Urinary bladder (tissue), 4 donors: ENCODE measurements around the gene DYDC1. TPM values are rescaled to one million over a fixed set of nuclear protein-coding genes. Genes with fewer than 3 reads are reported as not detected.

Experiments used
- DNase-seq: peaks from one replicate; pipeline ENCODE4 v3.0.0-alpha.2; 2015; ENCODE audit errors: extremely low spot score
- H3K27ac ChIP-seq: one replicate; pipeline ENCODE4 v1.5.1; 2013; ENCODE audit warnings: low read depth, mild to moderate bottlenecking, moderate library complexity
- H3K36me3 ChIP-seq: one replicate; pipeline ENCODE4 v1.6.1; 2013; ENCODE audit warnings: mild to moderate bottlenecking, moderate library complexity; ENCODE audit not compliant: insufficient read depth
- H3K4me1 ChIP-seq: one replicate; pipeline ENCODE4 v1.6.1; 2013; ENCODE audit warnings: mild to moderate bottlenecking, moderate library complexity; ENCODE audit not compliant: insufficient read depth
- H3K4me3 ChIP-seq: one replicate; pipeline ENCODE4 v1.5.1; 2013; ENCODE audit warnings: low read depth, low read length
- WGBS: extraction: QIAGEN DNeasy Blood & Tissue Kit; methylation state at CpG from one replicate; pipeline ENCODE4 v1.1.7; 2013; 5-methylcytosine and 5-hydroxymethylcytosine counted together
- polyA plus RNA-seq: library from polyadenylated mRNA; stranded (reverse); fragments of 200-250 nt; gene quantifications from one replicate; pipeline ENCODE4 v1.2.3, GENCODE V29; 2013
- total RNA-seq: library from RNA; depleted of rRNA; stranded (reverse); fragments of >200 nt; gene quantifications from one replicate; pipeline ENCODE4 v1.2.3, GENCODE V29; 2014
- donor health status: healthy with polysubstance abuse.
- donor health status: healthy.

DYDC1 gene
- total RNA-seq, result not detected
- polyA plus RNA-seq, result not detected

GRCh38 chr10:80356563-80356988 lies at the start of gene DYDC1, which contains the start of gene DYDC2:
TSS of gene DYDC1 (minus strand) at chr10:80356755. CDS start at chr10:80352601, 4,154 bp downstream.
TSS of gene DYDC2 (plus strand) at chr10:80356781. CDS start at chr10:80362444, 5,663 bp downstream.
- DNase-seq, result peak; percentile 13
- Histone ChIP-seq H3K36me3 (no peaks in the 10 kb centered on the region), H3K4me1 (no peaks in the 10 kb centered on the region), H3K4me3 (peak within 1 kb of the TSS; percentile 46), H3K27ac (no peak within 1 kb of the TSS)
- 2% methylated on average over 43 of the region's 43 CpGs for WGBS

GRCh38 chr10:80406204-80406603 lies 49.6 kb upstream of the DYDC1 start:
- no peaks in the 10 kb centered on the region for H3K36me3 ChIP-seq
- WGBS, result 62% methylated on average over 4 of the region's 4 CpGs
- H3K4me1 ChIP-seq, result no peaks in the 10 kb centered on the region
- no peak overlapping the region for H3K27ac ChIP-seq
- H3K4me3 ChIP-seq, result no peak overlapping the region
- DNase-seq, result no peak

DNA sequence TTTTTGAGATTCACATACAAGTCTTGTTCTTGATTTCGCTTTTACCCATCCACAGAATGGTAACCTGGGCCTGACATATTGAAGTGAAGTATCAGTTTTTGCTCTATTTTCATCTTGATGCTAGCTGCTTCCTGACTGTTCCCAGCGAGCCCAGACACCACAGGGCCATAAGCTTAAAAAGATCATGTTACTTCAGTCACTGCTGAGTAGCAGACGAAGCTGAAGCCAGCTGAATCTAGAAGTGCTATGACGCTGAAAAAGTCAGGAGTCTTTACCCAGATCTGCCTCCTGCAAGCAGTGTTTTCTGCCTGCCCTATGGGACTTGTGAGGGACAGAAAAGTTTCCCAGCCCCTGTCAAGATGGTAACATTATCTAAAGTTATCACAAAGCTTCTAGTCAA lies 49.1 kb upstream of the DYDC1 start:
- no peak overlapping the region for H3K27ac ChIP-seq
- no peaks in the 10 kb centered on the region for H3K36me3 ChIP-seq
- H3K4me3 ChIP-seq, result no peak overlapping the region
- no peaks in the 10 kb centered on the region for H3K4me1 ChIP-seq
- 67% methylated on average over 4 of the region's 4 CpGs for WGBS
- DNase-seq, result no peak

DNA sequence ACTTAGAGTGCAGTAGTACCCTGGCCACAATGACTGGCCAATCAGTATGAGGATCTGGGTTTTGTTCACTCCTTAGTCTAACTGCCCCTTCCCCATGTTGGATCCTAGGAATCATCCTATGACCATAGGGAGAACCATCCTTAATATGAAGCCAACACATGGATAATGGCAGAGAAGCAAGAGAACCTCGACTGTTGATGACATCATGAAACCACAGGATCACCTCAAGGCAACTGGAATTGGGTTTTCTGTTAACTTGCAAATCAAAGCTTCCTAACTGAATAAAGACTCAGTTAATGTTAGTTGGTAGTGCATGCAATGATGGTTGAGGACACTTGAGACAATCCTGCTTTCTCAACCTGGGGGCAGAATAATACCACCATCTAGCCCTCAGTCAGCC lies 48.5 kb upstream of the DYDC1 start:
- no peak for DNase-seq
- Histone ChIP-seq H3K27ac (no peak overlapping the region), H3K4me3 (no peak overlapping the region), H3K4me1 (no peaks in the 10 kb centered on the region), H3K36me3 (no peaks in the 10 kb centered on the region)
- 84% methylated on average over 1 of the region's 1 CpG for WGBS

DNA sequence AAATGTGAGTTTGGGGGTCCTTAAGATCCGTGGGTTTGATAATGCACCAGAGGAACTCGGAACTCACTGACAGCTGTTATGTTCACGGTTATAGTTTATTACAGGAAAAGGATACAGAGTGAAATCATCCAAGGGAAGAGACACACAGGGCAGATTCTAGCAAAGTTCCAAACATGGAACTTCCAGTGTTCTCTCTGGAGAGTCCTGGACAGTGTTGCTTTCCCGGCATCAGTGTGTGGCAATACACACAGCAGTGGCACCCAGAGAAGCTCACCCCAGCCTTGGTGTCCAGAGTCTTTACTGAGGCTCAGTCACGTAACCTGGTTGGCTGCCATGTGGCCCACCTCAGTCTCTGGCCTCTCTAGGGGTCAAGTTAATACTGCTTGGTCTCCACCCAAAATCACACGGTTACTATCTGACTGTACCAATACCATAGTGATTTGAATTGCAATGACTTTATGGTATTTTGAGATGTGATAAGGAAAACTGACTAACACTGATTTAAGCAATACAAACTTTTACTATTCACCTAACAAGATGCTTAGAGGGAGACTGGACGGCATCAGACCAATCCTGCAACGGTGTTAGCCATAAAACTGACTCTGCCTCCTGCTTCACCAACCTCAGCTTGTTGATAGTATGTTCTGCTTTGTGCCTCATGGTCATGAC lies 43.7 kb upstream of the DYDC1 start:
- Histone ChIP-seq H3K4me3 (no peak overlapping the region), H3K27ac (no peak overlapping the region), H3K4me1 (no peaks in the 10 kb centered on the region), H3K36me3 (no peaks in the 10 kb centered on the region)
- DNase-seq, result no peak
- WGBS, result 57% methylated on average over 8 of the region's 8 CpGs

DNA sequence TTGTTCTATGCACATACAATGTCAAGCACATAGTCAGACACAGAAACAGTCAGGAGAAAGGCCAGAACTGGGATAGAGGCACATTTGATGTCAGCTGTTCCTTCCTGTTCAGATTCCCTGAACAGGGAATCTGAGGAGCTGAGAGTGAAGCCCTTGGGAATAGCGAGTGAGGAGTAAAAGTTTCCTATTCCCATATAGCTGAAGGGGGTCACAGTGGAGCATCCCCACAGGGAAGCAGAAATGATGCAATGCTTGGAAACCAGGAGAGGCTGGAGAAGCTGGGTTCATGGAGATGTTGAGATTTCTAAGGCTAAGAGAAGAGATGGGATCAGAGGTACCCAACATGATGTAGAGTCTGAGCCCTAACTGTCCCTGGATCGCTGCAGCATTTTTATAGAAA lies 40.5 kb upstream of the DYDC1 start:
- no peak for DNase-seq
- Histone ChIP-seq H3K4me1 (no peaks in the 10 kb centered on the region), H3K27ac (no peak overlapping the region), H3K4me3 (no peak overlapping the region), H3K36me3 (no peaks in the 10 kb centered on the region)
- WGBS, result 87% methylated on average over 2 of the region's 2 CpGs

DNA sequence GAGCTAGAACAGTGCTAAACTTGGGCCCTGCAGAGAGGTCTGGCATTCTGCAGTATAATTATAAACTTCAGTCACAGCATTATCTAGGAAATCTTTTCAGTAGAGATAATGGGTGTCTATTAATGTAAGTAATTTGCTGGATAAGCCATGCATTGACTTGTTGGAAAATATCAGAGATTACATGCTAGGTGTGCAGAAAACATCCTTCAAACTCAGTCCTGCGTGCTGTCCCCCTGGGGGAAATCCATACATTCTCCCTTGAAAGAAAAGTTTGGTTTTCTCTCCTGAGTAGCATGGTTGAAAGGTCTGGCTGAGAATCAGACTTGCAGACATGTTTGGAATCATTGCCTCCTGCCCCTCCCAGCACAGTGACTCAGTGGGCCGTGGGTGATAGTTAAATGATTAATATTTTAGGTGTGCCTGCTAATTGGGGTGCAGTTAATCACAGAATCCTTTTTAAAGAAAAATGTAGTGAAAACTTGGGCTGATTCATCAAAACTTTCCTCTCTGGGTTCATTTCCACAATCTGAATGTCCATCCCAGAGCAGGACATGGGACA lies 37.9 kb upstream of the DYDC1 start:
- no peaks in the 10 kb centered on the region for H3K4me1 ChIP-seq
- DNase-seq, result no peak
- 67% methylated on average over 2 of the region's 2 CpGs for WGBS
- H3K4me3 ChIP-seq, result no peak overlapping the region
- no peaks in the 10 kb centered on the region for H3K36me3 ChIP-seq
- H3K27ac ChIP-seq, result no peak overlapping the region

- Histone ChIP-seq H3K36me3 (no peaks in the 10 kb centered on the region), H3K4me1 (no peaks in the 10 kb centered on the region), H3K4me3 (no peak overlapping the region), H3K27ac (no peak overlapping the region)
- 87% methylated on average over 6 of the region's 6 CpGs for WGBS
- no peak for DNase-seq
Observed at GRCh38 chr10:80392250-80392649, 35.7 kb upstream of the DYDC1 start.

DNA sequence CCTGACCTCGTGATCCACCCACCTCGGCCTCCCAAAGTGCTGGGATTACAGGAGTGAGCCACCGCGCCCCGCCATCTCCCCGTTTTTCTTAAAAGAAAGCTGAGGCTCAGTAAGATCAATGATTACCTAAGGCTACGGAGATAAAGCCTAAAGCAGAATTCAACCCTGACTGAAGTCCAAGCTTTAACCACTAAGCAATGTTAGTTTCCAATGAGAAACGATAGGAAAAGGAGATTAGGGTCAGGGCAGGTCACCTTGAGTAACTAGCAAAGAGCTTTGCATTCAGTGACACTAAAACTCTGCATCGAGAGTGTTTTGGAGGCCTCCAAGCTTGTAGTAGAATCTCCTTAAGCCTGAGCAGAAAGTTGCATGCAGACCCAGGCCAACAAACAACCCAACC lies 34.2 kb upstream of the DYDC1 start:
- Histone ChIP-seq H3K27ac (no peak overlapping the region), H3K4me3 (no peak overlapping the region), H3K36me3 (no peaks in the 10 kb centered on the region), H3K4me1 (no peaks in the 10 kb centered on the region)
- WGBS, result 83% methylated on average over 9 of the region's 9 CpGs
- no peak for DNase-seq

GRCh38 chr10:80382989-80383388 lies 26.4 kb upstream of the DYDC1 start:
- H3K4me3 ChIP-seq, result no peak overlapping the region
- H3K36me3 ChIP-seq, result no peaks in the 10 kb centered on the region
- DNase-seq, result no peak
- 25% methylated on average over 4 of the region's 4 CpGs for WGBS
- H3K4me1 ChIP-seq, result no peaks in the 10 kb centered on the region
- H3K27ac ChIP-seq, result no peak overlapping the region

DNA sequence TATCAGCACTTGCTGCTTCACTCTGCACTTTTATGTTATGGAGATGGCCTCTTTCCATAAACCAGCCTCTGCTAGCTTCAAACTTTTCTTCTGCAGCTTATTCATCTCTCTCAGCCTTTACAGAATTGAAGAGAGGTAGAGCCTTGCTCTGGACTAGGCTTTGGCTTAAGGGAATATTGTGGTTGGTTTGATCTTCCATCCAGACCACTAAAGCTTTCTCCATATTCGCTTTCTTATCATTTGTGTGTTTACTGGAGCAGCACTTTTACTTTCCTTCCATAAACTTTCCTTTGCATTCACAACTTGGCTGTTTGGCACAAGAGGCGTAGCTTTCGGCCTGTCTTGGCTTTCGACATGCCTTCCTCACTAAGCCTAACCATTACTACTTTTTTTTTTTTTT lies 23.6 kb upstream of the DYDC1 start:
- Histone ChIP-seq H3K4me1 (no peaks in the 10 kb centered on the region), H3K4me3 (no peak overlapping the region), H3K36me3 (no peaks in the 10 kb centered on the region), H3K27ac (no peak overlapping the region)
- DNase-seq, result no peak
- WGBS, result 46% methylated on average over 4 of the region's 4 CpGs

DNA sequence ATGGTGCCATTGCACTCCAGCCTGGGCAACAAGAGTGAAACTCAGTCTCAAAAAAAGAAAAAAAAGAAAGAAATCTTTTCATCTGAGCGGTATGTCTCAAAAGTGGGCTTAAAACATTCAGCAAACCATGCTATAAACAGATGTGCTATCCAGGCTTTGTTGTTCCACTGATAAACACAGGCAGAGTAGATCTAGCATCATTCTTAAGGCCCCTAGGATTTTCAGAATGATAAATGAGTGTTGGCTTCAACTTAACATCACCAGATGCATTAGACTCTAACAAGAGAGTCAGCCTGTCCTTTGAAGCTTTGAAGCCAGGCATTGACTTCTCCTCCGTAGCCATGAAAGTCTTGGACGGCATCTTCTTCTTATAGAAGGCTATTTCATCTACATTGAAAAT lies 23.1 kb upstream of the DYDC1 start:
- Histone ChIP-seq H3K4me1 (no peaks in the 10 kb centered on the region), H3K36me3 (no peaks in the 10 kb centered on the region), H3K27ac (no peak overlapping the region), H3K4me3 (no peak overlapping the region)
- WGBS, result 28% methylated on average over 3 of the region's 3 CpGs
- DNase-seq, result no peak

GRCh38 chr10:80373502-80373901 lies 16.9 kb upstream of the DYDC1 start:
- no peak overlapping the region for H3K4me3 ChIP-seq
- WGBS, result 77% methylated on average over 2 of the region's 2 CpGs
- DNase-seq, result no peak
- H3K36me3 ChIP-seq, result no peaks in the 10 kb centered on the region
- no peak overlapping the region for H3K27ac ChIP-seq
- no peaks in the 10 kb centered on the region for H3K4me1 ChIP-seq

GRCh38 chr10:80372675-80373074 lies 16.1 kb upstream of the DYDC1 start:
- DNase-seq, result no peak
- no peaks in the 10 kb centered on the region for H3K36me3 ChIP-seq
- H3K4me3 ChIP-seq, result no peak overlapping the region
- H3K4me1 ChIP-seq, result no peaks in the 10 kb centered on the region
- no peak overlapping the region for H3K27ac ChIP-seq
- WGBS, result 82% methylated on average over 5 of the region's 5 CpGs
